Ovary (tissue), 9 donors: Measurements from ENCODE around the gene PLOD1. TPM values are rescaled to one million over a fixed set of nuclear protein-coding genes. Genes with fewer than 3 reads are reported as not detected.
"Not testable (repeated sequence)": the region's sequence is repeated elsewhere in the genome, so short reads cannot be mapped to it uniquely, and the experiment has no call there.

Source experiments
- DNase-seq, 5 donors: peaks; one replicate each; pipeline ENCODE4 v3.0.0-alpha.2; 2019 to 2020
- H3K27ac ChIP-seq, 2 donors: fragments of 200-600 bp; one replicate each; pipeline versions ENCODE4 v1.5.1 to v1.8.0; 2019 to 2022
- H3K27me3 ChIP-seq: fragments of 200-600 bp; one replicate; pipeline ENCODE4 v1.8.0; 2022
- H3K36me3 ChIP-seq: fragments of 200-600 bp; sonication (generic); one replicate; pipeline ENCODE4 v1.5.1; 2019
- H3K4me1 ChIP-seq: one replicate; pipeline ENCODE4 v1.8.1; 2013; ENCODE audit warnings: mild to moderate bottlenecking, moderate library complexity; ENCODE audit not compliant: insufficient read depth
- H3K4me3 ChIP-seq: fragments of 200-600 bp; sonication (generic); one replicate; pipeline ENCODE4 v1.5.1; 2017
- H3K9me3 ChIP-seq, 2 donors: fragments of 200-600 bp in 1 of 2; sonication (generic) in 1 of 2; one replicate each; pipeline versions ENCODE4 v1.5.1 to v1.8.1; 2013 to 2019; ENCODE audit warnings: mild to moderate bottlenecking in 1 of 2, moderate library complexity in 1 of 2
- EP300 ChIP-seq: sonication (generic); formaldehyde crosslinking; IDR thresholded peaks from one replicate; pipeline ENCODE4 v1.6.1; 2017; ENCODE audit warnings: antibody characterized with exemption
- POLR2A ChIP-seq: fragments of 450-650 bp; IDR thresholded peaks from one replicate; pipeline ENCODE4 v1.6.1; 2017; ENCODE audit warnings: antibody characterized with exemption, mild to moderate bottlenecking, moderate library complexity
- WGBS, 3 donors: extraction: QIAGEN DNeasy Blood & Tissue Kit in 1 of 3; methylation state at CpG; one replicate each; pipeline versions ENCODE4 v1.1.5 to v1.1.7; 2013 to 2017; 5-methylcytosine and 5-hydroxymethylcytosine counted together
- intact Hi-C, 4 donors: fragments of 100-400 bp; cut with DNase I; formaldehyde crosslinking; loops; one replicate each; pipeline versions ENCODE4 v1.11.0 to v1.15.1; 2022 to 2023
- polyA plus RNA-seq, 2 donors: library from polyadenylated mRNA; stranded (reverse); fragments of 200-250 nt in 1 of 2; fragments of 350-450 nt in 1 of 2; fragmentation: Illumina TruSeq in 1 of 2; extraction: RNeasy Lipid Tissue Mini Kit (QIAGEN cat#74804) in 1 of 2; gene quantifications; one replicate each; pipeline ENCODE4 v1.2.3, GENCODE V29; 2013 to 2014
- total RNA-seq, 7 donors: library from RNA; depleted of rRNA in 2 of 7; stranded (reverse); fragments of >200 nt in 2 of 7; fragmentation: NEBNext Ultra II Directional in 3 of 7; extraction: Animal tissue kit (Norgen Biotek cat#: 25700) in 3 of 7; gene quantifications; one replicate each; pipeline versions ENCODE4 v1.1.0 to v1.2.4, GENCODE V29; 2016 to 2023
- TF ChIP-seq, protein P1 (sequence below), 3 donors: fragments of 450-650 bp in 2 of 3; fragments of 200-600 bp in 1 of 3; IDR thresholded peaks; one replicate each; pipeline versions ENCODE4 v1.5.1 to v1.8.0; 2016 to 2022; ENCODE audit warnings: antibody characterized with exemption in 3 of 3, mild to moderate bottlenecking in 1 of 3
- donor health status: DM: no; HTN: no; CAD: no; lungs with moderate emphysema.
- donor health status: DM: no; HTN: no; CAD: no.
- donor health status: Bipolar disorder and iron deficiency.
- donor health status: DM: yes; HTN: yes; CAD: no.
- donor health status: DM: no; HTN: no; CAD: no.
- donor health status: DM: yes; HTN: yes; CAD: no.

The PLOD1 gene
- total and polyA plus RNA-seq, 9 donors: 26.3 to 98.2 (median 58.7) TPM

GRCh38 chr1:11888206-11888876 lies 46.2 kb upstream of the PLOD1 start:
- H3K9me3 ChIP-seq: no peaks in the 10 kb centered on the region
- H3K27me3 ChIP-seq: no peaks in the 10 kb centered on the region
- DNase-seq: no peak
- no peaks in the 10 kb centered on the region for H3K36me3 ChIP-seq
- intact Hi-C loops: no loop called here
- H3K27ac ChIP-seq: no peak overlapping the region
- 67 to 78% (median 75%) methylated on average over 15 of the region's 15 CpGs for WGBS, 3 donors
- no peak for TF ChIP-seq EP300
- TF ChIP-seq, protein P1, sequence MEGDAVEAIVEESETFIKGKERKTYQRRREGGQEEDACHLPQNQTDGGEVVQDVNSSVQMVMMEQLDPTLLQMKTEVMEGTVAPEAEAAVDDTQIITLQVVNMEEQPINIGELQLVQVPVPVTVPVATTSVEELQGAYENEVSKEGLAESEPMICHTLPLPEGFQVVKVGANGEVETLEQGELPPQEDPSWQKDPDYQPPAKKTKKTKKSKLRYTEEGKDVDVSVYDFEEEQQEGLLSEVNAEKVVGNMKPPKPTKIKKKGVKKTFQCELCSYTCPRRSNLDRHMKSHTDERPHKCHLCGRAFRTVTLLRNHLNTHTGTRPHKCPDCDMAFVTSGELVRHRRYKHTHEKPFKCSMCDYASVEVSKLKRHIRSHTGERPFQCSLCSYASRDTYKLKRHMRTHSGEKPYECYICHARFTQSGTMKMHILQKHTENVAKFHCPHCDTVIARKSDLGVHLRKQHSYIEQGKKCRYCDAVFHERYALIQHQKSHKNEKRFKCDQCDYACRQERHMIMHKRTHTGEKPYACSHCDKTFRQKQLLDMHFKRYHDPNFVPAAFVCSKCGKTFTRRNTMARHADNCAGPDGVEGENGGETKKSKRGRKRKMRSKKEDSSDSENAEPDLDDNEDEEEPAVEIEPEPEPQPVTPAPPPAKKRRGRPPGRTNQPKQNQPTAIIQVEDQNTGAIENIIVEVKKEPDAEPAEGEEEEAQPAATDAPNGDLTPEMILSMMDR (IDR thresholded peaks at IDR 0.05): no peak
- TF ChIP-seq POLR2A: no peak
- no peak overlapping the region for H3K4me3 ChIP-seq
- no peaks in the 10 kb centered on the region for H3K4me1 ChIP-seq

- Histone ChIP-seq H3K9me3 (no peaks in the 10 kb centered on the region), H3K36me3 (no peaks in the 10 kb centered on the region), H3K4me3 (no peak overlapping the region), H3K27me3 (no peaks in the 10 kb centered on the region), H3K27ac (no peak overlapping the region), H3K4me1 (no peaks in the 10 kb centered on the region)
- TF ChIP-seq, protein P1 (IDR thresholded peaks at IDR 0.05): no peak
- TF ChIP-seq EP300 (no peak), POLR2A (no peak)
- WGBS, 3 donors: 33 to 39% (median 38%) methylated on average over 3 of the region's 3 CpGs
- no peak for DNase-seq
- intact Hi-C loops: no loop called here
Observed at GRCh38 chr1:11888877-11889208, 45.7 kb upstream of the PLOD1 start.

- TF ChIP-seq POLR2A (no peak), EP300 (no peak)
- TF ChIP-seq, protein P1 (IDR thresholded peaks at IDR 0.05): no peak
- no peak overlapping the region for H3K4me3 ChIP-seq
- no peaks in the 10 kb centered on the region for H3K27me3 ChIP-seq
- H3K36me3 ChIP-seq: no peaks in the 10 kb centered on the region
- 63 to 70% (median 67%) methylated on average over 6 of the region's 6 CpGs for WGBS, 3 donors
- intact Hi-C loops: loop anchor here in 3 of 4 donors (5.0 to 10.0 kb wide), 3 partner anchors 47 to 237 kb away; partner anchors contain the start of genes FBXO2 (in 1 of the 3), FBXO44 (in 1 of the 3) and NPPA (in 1 of the 3)
- no peak for DNase-seq
- no peak overlapping the region for H3K27ac ChIP-seq
- H3K4me1 ChIP-seq: no peaks in the 10 kb centered on the region
- no peaks in the 10 kb centered on the region for H3K9me3 ChIP-seq
Observed at GRCh38 chr1:11891433-11892186, 42.9 kb upstream of the PLOD1 start.

DNA sequence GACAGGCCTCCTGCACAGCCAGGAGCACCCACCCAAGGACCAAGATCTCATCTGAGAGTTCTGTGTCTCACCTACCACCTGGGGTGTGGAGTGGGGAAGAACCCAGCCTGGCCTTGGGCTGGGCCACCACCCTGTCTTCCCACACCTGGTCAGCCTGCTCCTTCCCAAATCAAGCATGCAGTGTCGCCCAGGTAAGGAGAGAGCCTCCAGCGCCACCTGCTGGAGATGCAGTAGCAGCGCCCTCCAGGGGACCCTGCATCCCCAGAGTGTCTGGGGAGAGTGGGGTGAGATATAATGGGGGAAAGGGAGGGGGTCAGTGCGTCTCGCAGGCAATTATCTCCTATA lies 40.6 kb upstream of the PLOD1 start:
- Histone ChIP-seq H3K27me3 (no peaks in the 10 kb centered on the region), H3K27ac (no peak overlapping the region), H3K36me3 (no peaks in the 10 kb centered on the region), H3K4me1 (no peaks in the 10 kb centered on the region), H3K4me3 (no peak overlapping the region), H3K9me3 (no peaks in the 10 kb centered on the region)
- WGBS, 3 donors: 1 to 3% (median 2%) methylated on average over 5 of the region's 5 CpGs
- TF ChIP-seq POLR2A: no peak
- TF ChIP-seq, protein P1 (IDR thresholded peaks at IDR 0.05): peak; percentile 30 to 67 (median 46)
- no peak for TF ChIP-seq EP300
- intact Hi-C loops: loop anchor here in 3 of 4 donors (5.0 to 10.0 kb wide), 3 partner anchors 49 to 239 kb away; partner anchors contain the start of genes FBXO2 (in 1 of the 3), FBXO44 (in 1 of the 3) and NPPA (in 1 of the 3)
- DNase-seq: peak; percentile 37 to 65 (median 50)

- DNase-seq, H3K4me1 ChIP-seq, H3K36me3 ChIP-seq, H3K9me3 ChIP-seq, H3K27ac ChIP-seq, H3K4me3 ChIP-seq, H3K27me3 ChIP-seq: not testable (repeated sequence)
- intact Hi-C loops: loop anchor here in 3 of 4 donors (5.0 to 10.0 kb wide), 3 partner anchors 50 to 240 kb away; partner anchors contain the start of genes FBXO2 (in 1 of the 3), FBXO44 (in 1 of the 3) and NPPA (in 1 of the 3)
- 74 to 85% (median 83%) methylated on average over 1 of the region's 1 CpG for WGBS, 3 donors
Observed at GRCh38 chr1:11894501-11894900, 40.0 kb upstream of the PLOD1 start.
